Measurements from ENCODE around the gene EML6. TPM values are rescaled to one million over a fixed set of nuclear protein-coding genes. Genes with fewer than 3 reads are reported as not detected.

Gene EML6
- polyA plus RNA-seq, 1 donor, result 26.8 TPM

- no peak for DNase-seq (ENCODE audit: low read depth)
These were observed 34.0 kb downstream of the EML6 start for GRCh38 chr2:54757500-54757899.

GRCh38 chr2:54758951-54759350 lies 35.5 kb downstream of the EML6 start:
- DNase-seq (ENCODE audit: low read depth), result no peak

- no peak for DNase-seq (ENCODE audit: low read depth)
These were observed 36.8 kb downstream of the EML6 start for GRCh38 chr2:54760310-54760709.

- DNase-seq (ENCODE audit: low read depth), result no peak
These were observed 40.3 kb downstream of the EML6 start for GRCh38 chr2:54763636-54764291.

GRCh38 chr2:54767921-54768320 lies 44.5 kb downstream of the EML6 start:
- no peak for DNase-seq (ENCODE audit: low read depth)

- DNase-seq (ENCODE audit: low read depth), result peak; percentile 1
These were observed 45.4 kb downstream of the EML6 start for GRCh38 chr2:54768772-54769428.

GRCh38 chr2:54770211-54770610 lies 46.7 kb downstream of the EML6 start:
- no peak for DNase-seq (ENCODE audit: low read depth)

- DNase-seq (ENCODE audit: low read depth), result no peak
These were observed 47.2 kb downstream of the EML6 start for GRCh38 chr2:54770676-54771075.

GRCh38 chr2:54771166-54771885 lies 47.9 kb downstream of the EML6 start:
- DNase-seq (ENCODE audit: low read depth), result no peak

- DNase-seq (ENCODE audit: low read depth), result no peak
These were observed 48.6 kb downstream of the EML6 start for GRCh38 chr2:54772110-54772509.

- no peak for DNase-seq (ENCODE audit: low read depth)
These were observed 49.1 kb downstream of the EML6 start for GRCh38 chr2:54772531-54772930.

GRCh38 chr2:54773233-54773632 lies 49.8 kb downstream of the EML6 start:
- DNase-seq (ENCODE audit: low read depth), result no peak

GRCh38 chr2:54773838-54774237 lies 50.4 kb downstream of the EML6 start:
- no peak for DNase-seq (ENCODE audit: low read depth)

GRCh38 chr2:54775710-54776109 lies 52.2 kb downstream of the EML6 start:
- no peak for DNase-seq (ENCODE audit: low read depth)

GRCh38 chr2:54776494-54776893 lies 53.0 kb downstream of the EML6 start:
- DNase-seq (ENCODE audit: low read depth), result no peak

GRCh38 chr2:54783349-54783748 lies 59.9 kb downstream of the EML6 start:
- DNase-seq (ENCODE audit: low read depth), result no peak

- no peak for DNase-seq (ENCODE audit: low read depth)
These were observed 63.8 kb downstream of the EML6 start for GRCh38 chr2:54787270-54787669.

GRCh38 chr2:54787755-54788366 lies 64.4 kb downstream of the EML6 start:
- no peak for DNase-seq (ENCODE audit: low read depth)

- no peak for DNase-seq (ENCODE audit: low read depth)
These were observed 66.4 kb downstream of the EML6 start for GRCh38 chr2:54789878-54790277.

- DNase-seq (ENCODE audit: low read depth), result no peak
These were observed 68.4 kb downstream of the EML6 start for GRCh38 chr2:54791831-54792230.

GRCh38 chr2:54797307-54797706 lies 73.8 kb downstream of the EML6 start:
- DNase-seq (ENCODE audit: low read depth), result no peak

GRCh38 chr2:54801352-54801751 lies 77.9 kb downstream of the EML6 start:
- DNase-seq (ENCODE audit: low read depth), result no peak

Data from forelimb muscle (tissue), 1 donor.